NOMO-1 (cell line): Measurements from ENCODE around the gene COQ9.

Source experiments
- DNase-seq, 2 experiments: peaks; one replicate each; lab custom pipeline; 2025; ENCODE audit not compliant: unreplicated experiment in 2 of 2; lab: John Stamatoyannopoulos, UW

Gene COQ9

GRCh38 chr16:57471852-57472664, 24.8 kb downstream of the COQ9 start:
- DNase-seq = no peak

GRCh38 chr16:57472665-57473060, 25.4 kb downstream of the COQ9 start:
- no peak for DNase-seq

DNA sequence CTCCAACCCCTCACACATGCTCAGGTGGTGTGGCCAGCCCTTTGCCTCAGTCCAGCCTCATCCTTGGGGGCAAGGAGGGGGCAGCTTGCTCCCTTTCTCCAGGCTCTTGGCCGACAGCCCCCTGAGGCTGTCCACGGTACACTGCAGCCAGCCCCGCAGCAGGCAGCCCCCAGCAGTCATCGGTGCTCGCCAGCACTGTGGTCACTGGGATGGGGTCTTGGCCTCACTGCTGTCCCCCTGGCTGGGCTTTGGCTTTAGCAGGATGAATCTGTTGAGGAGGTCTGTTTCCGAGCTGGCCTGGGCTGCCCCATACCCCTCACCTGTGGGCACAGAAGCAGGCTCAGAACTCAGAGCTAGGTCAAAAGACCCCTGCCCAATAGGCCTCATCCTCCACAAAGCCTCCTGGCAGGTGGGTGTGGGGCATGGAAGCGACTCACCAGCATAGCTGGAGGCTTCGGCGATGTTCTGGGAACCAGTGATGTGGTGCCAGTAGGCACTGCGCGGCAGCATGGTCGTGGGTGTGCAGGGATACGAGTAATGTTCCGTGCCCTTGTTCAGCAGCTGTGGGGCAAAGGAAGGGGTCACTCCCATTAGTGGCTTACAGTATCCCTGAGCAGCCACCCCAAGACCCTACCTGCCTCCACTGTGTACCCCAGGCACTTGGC, 26.0 kb downstream of the COQ9 start:
- no peak for DNase-seq

DNA sequence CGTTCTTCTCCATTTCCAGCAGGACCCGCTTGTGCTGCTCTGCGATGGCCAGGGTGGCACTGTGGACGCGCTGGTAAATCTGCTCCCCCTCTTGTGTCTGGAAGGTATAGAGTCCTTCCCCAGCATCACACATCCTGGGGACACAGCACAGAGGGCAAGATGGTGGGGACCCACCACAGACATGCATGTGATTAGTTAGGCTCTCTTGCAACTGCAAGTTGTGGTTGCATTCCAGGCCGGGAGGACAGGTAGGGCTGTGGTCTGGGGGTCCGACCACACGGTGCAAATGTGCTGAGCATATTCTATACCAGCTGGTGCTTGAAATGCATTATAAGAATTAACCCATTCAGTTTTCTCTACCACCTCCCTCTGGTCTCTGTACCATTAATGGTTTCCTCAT, 26.6 kb downstream of the COQ9 start:
- DNase-seq = no peak

DNA sequence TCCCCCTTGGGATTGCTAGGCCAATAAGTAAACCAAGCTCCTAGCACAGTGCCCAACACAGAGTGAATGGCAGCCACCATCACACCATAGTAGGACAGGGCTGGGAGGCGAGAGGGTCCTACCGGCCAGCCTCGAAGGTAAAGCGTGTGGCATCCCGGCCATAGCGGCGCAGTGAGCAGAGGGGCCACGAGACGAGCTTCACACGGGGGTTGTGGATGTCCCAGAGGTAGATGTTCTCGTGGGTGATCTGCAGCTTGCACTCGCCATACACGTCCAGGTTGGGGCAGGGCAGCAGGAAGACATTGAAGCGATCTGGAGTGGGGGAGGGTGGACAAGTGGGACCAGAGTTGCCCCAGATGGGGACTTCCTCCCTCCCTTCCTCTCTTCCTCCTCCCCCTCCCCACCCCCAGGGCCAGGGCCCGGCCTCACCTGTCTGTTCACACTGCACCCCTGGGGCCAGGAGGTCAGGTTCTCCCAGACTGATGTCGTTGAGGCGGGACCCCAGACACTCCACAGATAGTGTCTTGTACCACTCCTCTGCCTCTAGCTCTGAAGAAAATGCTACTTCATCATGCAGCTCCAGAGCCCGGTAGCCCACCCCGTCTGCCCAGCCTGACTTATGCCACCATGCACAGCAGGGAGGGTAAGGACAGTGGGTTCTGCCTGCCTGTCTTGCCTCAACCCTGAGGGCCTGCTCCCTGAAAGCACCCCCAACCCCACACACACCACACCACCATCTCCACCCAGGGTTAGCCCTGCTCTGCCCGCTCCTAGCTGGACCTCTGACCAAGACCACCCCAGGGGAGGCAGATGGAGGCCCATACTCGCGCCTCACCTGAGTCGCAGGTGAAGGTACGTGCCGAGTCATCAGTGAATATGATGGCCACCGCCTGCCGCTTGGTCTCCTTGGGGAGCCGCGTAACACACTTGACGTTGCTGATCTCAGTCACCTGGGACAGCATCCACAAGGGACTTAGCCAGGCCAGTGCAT, 27.7 kb downstream of the COQ9 start:
- no peak for DNase-seq

GRCh38 chr16:57475711-57476339, 28.5 kb downstream of the COQ9 start:
- DNase-seq = peak; percentile 54 to 65

DNA sequence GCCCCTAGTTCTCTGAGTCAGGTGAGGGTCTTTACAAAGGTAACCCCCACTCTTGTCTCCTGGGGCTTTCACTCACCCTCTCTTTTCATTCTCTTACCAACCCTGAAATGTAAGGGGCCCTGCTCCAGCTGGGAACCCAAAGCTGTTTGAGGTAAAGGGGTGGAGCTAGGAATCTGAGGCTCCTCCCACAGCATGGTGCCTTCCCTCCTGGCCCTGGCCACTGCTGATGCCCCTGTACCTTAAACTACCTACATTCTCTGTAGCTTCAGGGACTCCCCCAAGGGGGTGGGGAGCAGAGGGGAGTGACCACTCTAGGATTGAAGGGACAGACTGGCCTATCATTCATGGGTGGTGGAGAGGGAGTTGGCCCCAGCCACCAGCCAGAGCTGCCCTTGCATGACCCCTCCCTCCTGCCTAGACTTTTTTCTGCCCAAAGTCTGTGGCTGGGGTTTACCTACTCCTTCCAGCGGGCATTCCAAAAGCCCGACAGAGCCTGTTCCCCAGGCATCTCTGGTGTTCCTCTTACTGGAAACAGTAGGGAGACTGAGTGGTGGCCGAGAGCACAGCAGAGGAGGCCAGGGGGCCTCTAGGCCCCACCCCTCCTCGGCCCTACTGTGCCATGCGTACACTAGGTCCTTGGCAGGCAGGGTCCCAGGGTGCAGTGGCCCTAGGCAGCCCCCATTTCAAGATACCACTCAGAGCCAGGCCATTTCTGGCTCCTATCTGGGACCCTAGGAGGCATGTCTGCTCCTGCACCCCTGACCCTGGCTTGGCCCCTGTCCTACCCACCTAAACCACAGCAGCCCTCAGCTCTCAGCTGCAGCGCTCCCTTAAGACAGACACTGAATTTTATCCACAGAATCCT, 29.5 kb downstream of the COQ9 start:
- DNase-seq = no peak

DNA sequence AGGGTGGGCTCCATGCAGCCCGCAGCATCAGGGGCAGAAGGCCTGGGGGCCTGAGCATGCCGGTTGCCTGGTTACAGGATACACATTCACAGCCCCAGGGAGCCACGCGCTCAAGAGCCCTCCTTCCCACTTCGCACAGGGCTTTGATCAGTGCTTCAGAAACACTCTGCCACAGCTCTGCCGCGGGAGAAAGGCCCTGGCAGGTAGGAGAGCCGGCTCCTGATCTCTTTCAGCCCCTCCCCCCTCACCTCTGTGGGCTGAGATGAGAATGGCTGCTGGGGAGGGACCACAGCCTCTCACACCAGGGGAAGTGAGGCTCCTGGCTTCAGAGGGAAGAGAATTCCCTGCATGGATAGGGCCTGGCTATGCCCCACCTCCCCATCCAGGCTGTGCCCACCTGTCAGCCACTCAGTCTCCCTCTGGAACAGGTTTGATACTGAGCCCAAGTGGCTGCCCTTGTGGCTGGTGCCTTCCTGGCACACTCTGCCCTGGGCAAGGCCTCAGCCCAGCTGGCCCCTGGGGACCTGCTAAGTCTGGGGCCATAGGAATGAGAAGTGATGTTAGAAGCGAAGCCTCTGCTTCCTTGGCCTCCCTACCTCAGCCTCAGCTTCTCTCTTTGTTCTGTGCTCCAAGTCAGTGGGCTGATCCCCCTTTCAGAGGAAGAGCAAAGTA, 30.4 kb downstream of the COQ9 start:
- DNase-seq = no peak

- DNase-seq = no peak
Observed at GRCh38 chr16:57478396-57479204, 31.3 kb downstream of the COQ9 start.

DNA sequence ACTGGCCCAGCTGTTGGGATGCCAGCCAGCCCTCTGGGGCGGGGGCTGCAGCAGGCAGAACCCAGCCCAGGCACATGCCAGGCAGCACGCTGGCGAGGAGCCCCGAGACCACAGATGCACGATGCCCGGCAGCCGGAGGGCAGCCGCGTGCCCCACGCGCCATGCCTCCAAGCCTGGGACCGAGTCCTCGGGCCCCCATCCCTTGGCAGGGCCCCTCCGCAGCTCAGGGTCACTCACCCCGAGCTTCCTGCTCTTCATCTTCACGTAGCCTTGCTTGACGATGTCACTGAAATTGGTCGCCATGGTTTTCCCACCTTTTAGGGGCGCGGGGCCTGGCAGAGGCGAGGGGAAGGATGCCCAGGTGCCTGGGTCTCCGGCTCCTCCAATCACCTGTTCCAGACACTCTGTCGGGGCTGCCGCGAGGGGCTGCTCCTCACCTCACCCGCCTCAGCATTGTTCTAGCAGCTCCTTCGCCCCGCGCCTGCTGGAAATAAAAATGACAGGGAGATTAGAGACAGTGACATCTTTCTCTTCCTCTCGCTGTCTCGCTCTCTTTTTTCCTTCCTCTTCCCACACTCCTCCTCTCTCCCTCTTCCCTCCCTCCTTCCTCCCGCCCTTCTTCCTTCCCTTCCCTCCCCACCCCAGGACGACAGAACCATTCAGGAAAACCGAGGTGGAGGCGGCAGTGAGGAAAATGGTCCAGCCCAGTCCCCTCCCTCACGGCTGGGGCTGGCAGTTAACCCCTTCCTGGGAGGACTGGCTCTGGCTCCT, 32.1 kb downstream of the COQ9 start:
- DNase-seq = no peak

DNA sequence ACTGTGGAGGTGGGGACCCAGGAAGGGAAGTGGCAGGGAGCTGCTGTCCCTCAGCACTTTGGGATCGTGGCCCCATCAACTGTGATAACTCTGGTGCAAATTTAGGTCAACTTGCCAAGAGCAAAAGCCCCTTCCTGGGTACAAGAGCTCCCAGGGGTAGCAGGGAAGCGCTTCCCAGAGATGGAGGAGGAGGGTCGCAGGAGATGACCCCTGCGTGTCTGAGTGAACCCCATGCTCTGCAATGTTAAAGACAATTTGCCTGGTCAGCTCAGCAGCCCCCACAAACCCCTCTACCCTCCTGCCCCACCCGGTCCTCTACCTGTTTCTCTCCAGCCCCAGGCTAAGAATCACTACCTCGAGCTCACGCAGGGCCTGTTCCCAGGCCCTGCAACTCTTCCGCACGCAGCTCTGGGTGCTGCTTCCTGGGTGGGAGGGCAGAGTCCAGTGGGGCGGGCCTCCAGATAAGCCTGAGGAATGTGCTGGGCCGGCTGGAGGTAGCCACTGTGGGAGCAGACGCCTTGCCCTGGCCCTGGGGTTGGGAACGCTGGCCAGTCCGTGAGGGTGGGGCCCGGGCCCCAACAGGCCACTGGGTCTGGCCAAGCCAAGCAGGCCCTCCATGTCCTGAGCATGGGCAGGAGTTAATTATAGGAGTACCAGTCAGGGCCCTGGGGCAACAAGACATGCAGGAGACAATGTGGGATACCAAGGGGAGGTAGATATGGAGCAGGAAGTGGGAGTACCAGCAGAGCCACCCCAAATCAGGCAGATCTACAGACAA, 32.9 kb downstream of the COQ9 start:
- no peak for DNase-seq

GRCh38 chr16:57480754-57481230, 33.5 kb downstream of the COQ9 start:
- DNase-seq = no peak

DNA sequence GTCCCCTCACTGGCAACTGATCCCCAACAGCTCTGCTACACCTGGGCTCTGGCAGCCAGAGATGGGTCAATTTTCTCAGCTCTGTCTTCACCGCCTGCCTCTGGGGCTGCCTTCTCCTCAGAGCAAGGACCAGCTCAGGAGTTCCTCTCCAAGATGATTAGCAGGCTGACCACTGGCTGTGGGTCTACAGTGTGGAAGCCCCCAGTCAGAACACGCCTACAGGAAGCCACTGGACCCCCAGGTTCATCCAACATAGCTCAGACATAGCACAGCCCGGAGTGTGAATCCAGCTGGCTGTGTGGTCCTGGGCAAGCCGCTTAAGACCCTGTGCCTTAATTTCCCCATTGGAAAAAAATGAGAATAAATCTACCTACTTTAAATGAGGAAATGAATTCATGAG, 34.1 kb downstream of the COQ9 start:
- no peak for DNase-seq

DNA sequence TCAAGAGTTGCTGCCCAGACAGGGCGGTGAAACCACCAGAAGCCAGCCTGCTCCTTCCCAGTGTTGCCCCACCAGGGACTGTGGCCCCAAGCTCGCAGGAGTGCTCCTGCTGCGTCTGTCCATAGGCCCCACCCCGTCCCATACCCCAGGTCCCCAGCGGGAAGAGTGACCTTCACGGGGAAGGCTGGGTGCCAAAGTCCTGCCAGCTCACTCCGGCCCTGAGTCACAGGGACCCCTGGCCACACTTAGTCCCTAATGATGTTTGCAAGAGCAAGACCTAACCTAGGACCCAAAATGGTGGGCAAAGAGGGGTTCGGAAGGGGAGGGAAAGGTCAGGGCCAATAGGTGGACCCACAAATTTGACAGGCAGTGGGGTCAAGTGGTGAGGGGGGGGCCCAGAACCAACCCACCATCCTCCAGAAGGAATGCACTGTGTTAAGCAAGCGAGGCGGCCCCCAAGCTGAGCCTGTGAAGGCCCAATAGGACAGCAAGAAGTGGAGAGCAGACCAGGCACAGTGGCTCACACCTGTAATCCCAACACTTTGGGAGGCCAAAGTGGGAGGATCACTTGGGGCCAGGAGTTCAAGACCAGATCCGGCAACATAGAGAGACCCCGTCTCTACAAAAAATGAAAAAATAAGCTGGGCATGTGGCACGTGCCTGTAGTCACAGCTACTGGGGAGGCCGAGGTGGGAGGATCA, 35.7 kb downstream of the COQ9 start:
- no peak for DNase-seq

GRCh38 chr16:57483725-57484514, 36.6 kb downstream of the COQ9 start:
- DNase-seq = no peak
